ENCODE measurements around the gene SYT2.
"Not testable (repeated sequence)": the region's sequence is repeated elsewhere in the genome, so short reads cannot be mapped to it uniquely, and the experiment has no call there.

The SYT2 gene

GRCh38 chr1:202584707-202585589 lies 125.3 kb downstream of the SYT2 start:
- no peak overlapping the region for H2AFZ ChIP-seq (ENCODE audit: low read length, unreplicated experiment)
- peaks cover 60% of the 10 kb centered on the region for H3K4me1 ChIP-seq (ENCODE audit: control insufficient read depth, insufficient read depth, low read length, unreplicated experiment)
- no peak overlapping the region for H3K27ac ChIP-seq (ENCODE audit: low read depth, low read length)
- no peak overlapping the region for H3K4me3 ChIP-seq (ENCODE audit: low read depth, low read length)
- H3K79me2 ChIP-seq (ENCODE audit: control insufficient read depth, insufficient read depth, low read length, unreplicated experiment), result no peaks in the 10 kb centered on the region
- H3K27me3 ChIP-seq (ENCODE audit: insufficient read depth, low read length), result no peaks in the 10 kb centered on the region
- H3K36me3 ChIP-seq (ENCODE audit: insufficient read depth, low read length), result no peaks in the 10 kb centered on the region

GRCh38 chr1:202582350-202582749 lies 127.9 kb downstream of the SYT2 start:
- H3K79me2 ChIP-seq (ENCODE audit: control insufficient read depth, insufficient read depth, low read length, unreplicated experiment); H3K36me3 ChIP-seq (ENCODE audit: insufficient read depth, low read length): not testable (repeated sequence)
- H3K4me1 ChIP-seq (ENCODE audit: control insufficient read depth, insufficient read depth, low read length, unreplicated experiment), result peaks cover 62% of the 10 kb centered on the region

GRCh38 chr1:202580619-202581018 lies 129.6 kb downstream of the SYT2 start:
- Histone ChIP-seq H3K79me2 (ENCODE audit: control insufficient read depth, insufficient read depth, low read length, unreplicated experiment) (no peaks in the 10 kb centered on the region), H3K36me3 (ENCODE audit: insufficient read depth, low read length) (no peaks in the 10 kb centered on the region), H3K27ac (ENCODE audit: low read depth, low read length) (peak overlapping the region; percentile 81), H3K4me3 (ENCODE audit: low read depth, low read length) (peak overlapping the region; percentile 51; the same call in 1 of the 2 replicates), H2AFZ (ENCODE audit: low read length, unreplicated experiment) (no peak overlapping the region), H3K27me3 (ENCODE audit: insufficient read depth, low read length) (no peaks in the 10 kb centered on the region), H3K4me1 (ENCODE audit: control insufficient read depth, insufficient read depth, low read length, unreplicated experiment) (peaks cover 62% of the 10 kb centered on the region)

More at GRCh38 chr1:202582350-202582749, 127.9 kb downstream of the SYT2 start:
- H3K27me3 ChIP-seq (ENCODE audit: insufficient read depth, low read length); H3K4me3 ChIP-seq (ENCODE audit: low read depth, low read length); H2AFZ ChIP-seq (ENCODE audit: low read length, unreplicated experiment); H3K27ac ChIP-seq (ENCODE audit: low read depth, low read length): not testable (repeated sequence)

- Histone ChIP-seq H3K27ac (ENCODE audit: low read depth, low read length) (peak overlapping the region; percentile 81), H3K27me3 (ENCODE audit: insufficient read depth, low read length) (no peaks in the 10 kb centered on the region), H2AFZ (ENCODE audit: low read length, unreplicated experiment) (no peak overlapping the region), H3K79me2 (ENCODE audit: control insufficient read depth, insufficient read depth, low read length, unreplicated experiment) (no peaks in the 10 kb centered on the region), H3K4me1 (ENCODE audit: control insufficient read depth, insufficient read depth, low read length, unreplicated experiment) (peaks cover 64% of the 10 kb centered on the region), H3K4me3 (ENCODE audit: low read depth, low read length) (peak overlapping the region; percentile 51; the same call in 1 of the 2 replicates), H3K36me3 (ENCODE audit: insufficient read depth, low read length) (no peaks in the 10 kb centered on the region)
Observed at GRCh38 chr1:202579806-202580205, 130.4 kb downstream of the SYT2 start.

GRCh38 chr1:202578565-202578964 lies 131.7 kb downstream of the SYT2 start:
- Histone ChIP-seq H3K36me3 (ENCODE audit: insufficient read depth, low read length) (no peaks in the 10 kb centered on the region), H3K79me2 (ENCODE audit: control insufficient read depth, insufficient read depth, low read length, unreplicated experiment) (no peaks in the 10 kb centered on the region), H3K27me3 (ENCODE audit: insufficient read depth, low read length) (no peaks in the 10 kb centered on the region), H3K27ac (ENCODE audit: low read depth, low read length) (no peak overlapping the region), H3K4me1 (ENCODE audit: control insufficient read depth, insufficient read depth, low read length, unreplicated experiment) (peaks cover 71% of the 10 kb centered on the region), H3K4me3 (ENCODE audit: low read depth, low read length) (no peak overlapping the region), H2AFZ (ENCODE audit: low read length, unreplicated experiment) (no peak overlapping the region)

GRCh38 chr1:202578001-202578504 lies 132.2 kb downstream of the SYT2 start:
- Histone ChIP-seq H2AFZ (ENCODE audit: low read length, unreplicated experiment) (no peak overlapping the region), H3K36me3 (ENCODE audit: insufficient read depth, low read length) (no peaks in the 10 kb centered on the region), H3K27ac (ENCODE audit: low read depth, low read length) (no peak overlapping the region), H3K4me1 (ENCODE audit: control insufficient read depth, insufficient read depth, low read length, unreplicated experiment) (peaks cover 71% of the 10 kb centered on the region), H3K4me3 (ENCODE audit: low read depth, low read length) (no peak overlapping the region), H3K79me2 (ENCODE audit: control insufficient read depth, insufficient read depth, low read length, unreplicated experiment) (no peaks in the 10 kb centered on the region), H3K27me3 (ENCODE audit: insufficient read depth, low read length) (no peaks in the 10 kb centered on the region)

GRCh38 chr1:202577381-202577780 lies 132.9 kb downstream of the SYT2 start:
- H3K27ac ChIP-seq (ENCODE audit: low read depth, low read length), result peak overlapping the region; percentile 45
- H3K4me3 ChIP-seq (ENCODE audit: low read depth, low read length), result no peak overlapping the region; the same call in 1 of the 2 replicates

GRCh38 chr1:202576816-202577215 lies 133.4 kb downstream of the SYT2 start:
- H3K36me3 ChIP-seq (ENCODE audit: insufficient read depth, low read length), result no peaks in the 10 kb centered on the region
- peaks cover 71% of the 10 kb centered on the region for H3K4me1 ChIP-seq (ENCODE audit: control insufficient read depth, insufficient read depth, low read length, unreplicated experiment)
- no peaks in the 10 kb centered on the region for H3K79me2 ChIP-seq (ENCODE audit: control insufficient read depth, insufficient read depth, low read length, unreplicated experiment)
- no peak overlapping the region for H2AFZ ChIP-seq (ENCODE audit: low read length, unreplicated experiment)
- no peaks in the 10 kb centered on the region for H3K27me3 ChIP-seq (ENCODE audit: insufficient read depth, low read length)
- peak overlapping the region; percentile 45 for H3K27ac ChIP-seq (ENCODE audit: low read depth, low read length)
- H3K4me3 ChIP-seq (ENCODE audit: low read depth, low read length), result no peak overlapping the region; the same call in 1 of the 2 replicates

More at GRCh38 chr1:202577381-202577780, 132.9 kb downstream of the SYT2 start:
- Histone ChIP-seq H3K79me2 (ENCODE audit: control insufficient read depth, insufficient read depth, low read length, unreplicated experiment) (no peaks in the 10 kb centered on the region), H2AFZ (ENCODE audit: low read length, unreplicated experiment) (no peak overlapping the region), H3K27me3 (ENCODE audit: insufficient read depth, low read length) (no peaks in the 10 kb centered on the region), H3K4me1 (ENCODE audit: control insufficient read depth, insufficient read depth, low read length, unreplicated experiment) (peaks cover 71% of the 10 kb centered on the region), H3K36me3 (ENCODE audit: insufficient read depth, low read length) (no peaks in the 10 kb centered on the region)

GRCh38 chr1:202575918-202576653 lies 134.2 kb downstream of the SYT2 start:
- Histone ChIP-seq H3K4me1 (ENCODE audit: control insufficient read depth, insufficient read depth, low read length, unreplicated experiment) (peaks cover 67% of the 10 kb centered on the region), H3K36me3 (ENCODE audit: insufficient read depth, low read length) (no peaks in the 10 kb centered on the region), H3K27ac (ENCODE audit: low read depth, low read length) (peak overlapping the region; percentile 35), H2AFZ (ENCODE audit: low read length, unreplicated experiment) (no peak overlapping the region), H3K27me3 (ENCODE audit: insufficient read depth, low read length) (no peaks in the 10 kb centered on the region), H3K4me3 (ENCODE audit: low read depth, low read length) (no peak overlapping the region), H3K79me2 (ENCODE audit: control insufficient read depth, insufficient read depth, low read length, unreplicated experiment) (no peaks in the 10 kb centered on the region)

- Histone ChIP-seq H3K4me1 (ENCODE audit: control insufficient read depth, insufficient read depth, low read length, unreplicated experiment) (peaks cover 56% of the 10 kb centered on the region), H2AFZ (ENCODE audit: low read length, unreplicated experiment) (no peak overlapping the region), H3K27me3 (ENCODE audit: insufficient read depth, low read length) (no peaks in the 10 kb centered on the region), H3K79me2 (ENCODE audit: control insufficient read depth, insufficient read depth, low read length, unreplicated experiment) (no peaks in the 10 kb centered on the region), H3K36me3 (ENCODE audit: insufficient read depth, low read length) (no peaks in the 10 kb centered on the region), H3K4me3 (ENCODE audit: low read depth, low read length) (no peak overlapping the region), H3K27ac (ENCODE audit: low read depth, low read length) (no peak overlapping the region)
Observed at GRCh38 chr1:202572867-202573266, 137.4 kb downstream of the SYT2 start.
